ENCODE measurements around the gene AHCYL1. TPM values are rescaled to one million over a fixed set of nuclear protein-coding genes. Genes with fewer than 3 reads are reported as not detected.

The AHCYL1 gene
- total RNA-seq, 1 experiment from 2014 or later, result 89.0 TPM

DNA sequence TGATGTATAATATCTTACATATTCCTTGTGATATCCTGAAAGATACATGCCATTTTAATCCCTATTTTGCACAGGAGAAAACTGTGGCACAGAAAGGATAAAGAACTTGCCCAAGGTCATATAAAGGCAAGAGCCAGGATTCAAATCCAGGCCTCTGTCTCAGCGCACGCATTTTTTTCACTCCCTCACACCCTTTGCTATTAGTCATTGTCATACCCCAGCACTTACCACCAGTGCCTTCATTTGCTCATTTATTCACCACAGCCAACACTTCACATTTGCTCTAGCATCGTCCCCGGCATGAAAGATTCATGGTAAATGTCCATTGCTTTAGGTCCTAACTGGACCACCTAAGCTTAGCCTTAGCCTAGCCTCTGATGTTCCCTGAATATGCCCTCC, 71.7 kb downstream of the AHCYL1 start:
- H3K4me1 Mint-ChIP-seq, result no peaks in the 10 kb centered on the region
- H3K36me3 Mint-ChIP-seq (ENCODE audit: insufficient read depth in 1 of 3, low read depth in 3 of 3), result peaks cover 49 to 87% (median 82%) of the 10 kb centered on the region in 3 experiments
- H3K27ac Mint-ChIP-seq, result no peak overlapping the region
- no peak overlapping the region for H2BK120ac ChIP-seq (ENCODE audit: low read depth, low read length, poor library complexity, severe bottlenecking)
- H4K91ac ChIP-seq (ENCODE audit: insufficient read length, low read depth, low read length), result no peak overlapping the region
- H3K79me1 ChIP-seq (ENCODE audit: insufficient read depth, low read depth, low read length, poor library complexity, severe bottlenecking), result no peaks in the 10 kb centered on the region
- TF ChIP-seq, protein P1, sequence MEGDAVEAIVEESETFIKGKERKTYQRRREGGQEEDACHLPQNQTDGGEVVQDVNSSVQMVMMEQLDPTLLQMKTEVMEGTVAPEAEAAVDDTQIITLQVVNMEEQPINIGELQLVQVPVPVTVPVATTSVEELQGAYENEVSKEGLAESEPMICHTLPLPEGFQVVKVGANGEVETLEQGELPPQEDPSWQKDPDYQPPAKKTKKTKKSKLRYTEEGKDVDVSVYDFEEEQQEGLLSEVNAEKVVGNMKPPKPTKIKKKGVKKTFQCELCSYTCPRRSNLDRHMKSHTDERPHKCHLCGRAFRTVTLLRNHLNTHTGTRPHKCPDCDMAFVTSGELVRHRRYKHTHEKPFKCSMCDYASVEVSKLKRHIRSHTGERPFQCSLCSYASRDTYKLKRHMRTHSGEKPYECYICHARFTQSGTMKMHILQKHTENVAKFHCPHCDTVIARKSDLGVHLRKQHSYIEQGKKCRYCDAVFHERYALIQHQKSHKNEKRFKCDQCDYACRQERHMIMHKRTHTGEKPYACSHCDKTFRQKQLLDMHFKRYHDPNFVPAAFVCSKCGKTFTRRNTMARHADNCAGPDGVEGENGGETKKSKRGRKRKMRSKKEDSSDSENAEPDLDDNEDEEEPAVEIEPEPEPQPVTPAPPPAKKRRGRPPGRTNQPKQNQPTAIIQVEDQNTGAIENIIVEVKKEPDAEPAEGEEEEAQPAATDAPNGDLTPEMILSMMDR (conservative IDR thresholded peaks at IDR 0.05), result no peak
- H2AFZ ChIP-seq (ENCODE audit: low read length), result no peak overlapping the region
- no peaks in the 10 kb centered on the region for H3K9me3 ChIP-seq (ENCODE audit: control insufficient read depth, low read depth, low read length)
- H3K23ac ChIP-seq (ENCODE audit: insufficient read length, low read depth, low read length), result no peak overlapping the region
- H2BK12ac ChIP-seq (ENCODE audit: insufficient read length, low read depth, low read length), result no peak overlapping the region
- H3K4me1 ChIP-seq (ENCODE audit: insufficient read depth, low read length), result no peaks in the 10 kb centered on the region
- no peak overlapping the region for H2BK20ac ChIP-seq (ENCODE audit: low read depth, low read length, poor library complexity, severe bottlenecking)
- H3K27me3 ChIP-seq (ENCODE audit: insufficient read depth, low read length), result no peaks in the 10 kb centered on the region
- H4K5ac ChIP-seq (ENCODE audit: insufficient read length, low read depth, low read length), result no peak overlapping the region
- no peak overlapping the region for H3K9ac ChIP-seq (ENCODE audit: extremely low read depth, insufficient read length, low read length)
- H3K14ac ChIP-seq (ENCODE audit: insufficient read depth, low read length), result no peak overlapping the region
- H3K9me3 Mint-ChIP-seq, result no peaks in the 10 kb centered on the region
- no peak overlapping the region for H2BK15ac ChIP-seq (ENCODE audit: low read depth, low read length)
- H3K27me3 Mint-ChIP-seq (ENCODE audit: low read depth), result no peaks in the 10 kb centered on the region
- H4K20me1 ChIP-seq (ENCODE audit: control insufficient read depth, insufficient read depth, insufficient read length), result no peaks in the 10 kb centered on the region
- no peak for DNase-seq
- no peaks in the 10 kb centered on the region for H3K79me2 ChIP-seq (ENCODE audit: insufficient read depth, low read length)
- H3T11ph ChIP-seq (ENCODE audit: low read length), result no peak overlapping the region
- H3K18ac ChIP-seq (ENCODE audit: insufficient read length, low read depth, low read length), result no peak overlapping the region
- no peak overlapping the region for H3K56ac ChIP-seq (ENCODE audit: insufficient read length, low read depth, low read length)
- H3K27ac ChIP-seq (ENCODE audit: insufficient read length, low read depth, low read length), result no peak overlapping the region
- H2AK5ac ChIP-seq (ENCODE audit: insufficient read length, low read length), result no peak overlapping the region
- no peak overlapping the region for H4K8ac ChIP-seq (replicated peaks; ENCODE audit: insufficient read length, low read depth, low read length)
- no peak overlapping the region for H3K4me2 ChIP-seq (ENCODE audit: insufficient read depth, insufficient read length, low read length)
- H3K4me3 Mint-ChIP-seq, result no peak overlapping the region
- H2BK5ac ChIP-seq (ENCODE audit: insufficient read length, low read length), result no peak overlapping the region
- WGBS (ENCODE audit: extremely low coverage, insufficient read length, low lambda C conversion rate), result no CpG with 5 or more reads among the region's 4 CpGs
- no peak overlapping the region for H3K4ac ChIP-seq (ENCODE audit: low read depth, low read length)
- no peaks in the 10 kb centered on the region for H3K23me2 ChIP-seq (ENCODE audit: insufficient read length, low read depth, low read length, poor library complexity, severe bottlenecking)

Measured in H9 (cell line).